Activated T-helper 2 cell treated with anti-CD3 and anti-CD28 coated beads, Interferon-gamma antibody, Interleukin-2, Interleukin-4, amounts not matched to agents 10 μg/mL and 5 μg/mL and 100 μg/mL, durations not matched to agents 14 hours and 24 hours and 36 hours (primary cell): ENCODE measurements around the gene LYPD5. TPM values are rescaled to one million over a fixed set of nuclear protein-coding genes. Genes with fewer than 3 reads are reported as not detected.
A peak's percentile ranks its signal among the peaks of the same experiment; 100 is the strongest.
"Not testable (repeated sequence)": the region's sequence is repeated elsewhere in the genome, so short reads cannot be mapped to it uniquely, and the experiment has no call there.

ENCODE experiments used
- DNase-seq: peaks from one replicate; pipeline ENCODE4 v3.0.0; 2021; ENCODE audit warnings: low spot score
- H3K27ac Mint-ChIP-seq: one replicate; pipeline ENCODE4 v1.8.0; 2021; ENCODE audit warnings: mixed read lengths
- H3K27me3 Mint-ChIP-seq: one replicate; pipeline ENCODE4 v1.8.0; 2021; ENCODE audit warnings: low read depth, mixed read lengths
- H3K36me3 Mint-ChIP-seq: one replicate; pipeline ENCODE4 v1.8.0; 2021; ENCODE audit warnings: low read depth, mixed read lengths
- H3K4me1 Mint-ChIP-seq: one replicate; pipeline ENCODE4 v1.8.0; 2021; ENCODE audit warnings: low read depth, mixed read lengths
- H3K4me3 Mint-ChIP-seq: one replicate; pipeline ENCODE4 v1.8.0; 2021; ENCODE audit warnings: low read depth, mild to moderate bottlenecking, moderate library complexity, mixed read lengths
- H3K9me3 Mint-ChIP-seq: one replicate; pipeline ENCODE4 v1.8.0; 2021; ENCODE audit warnings: mixed read lengths
- intact Hi-C: fragments of 100-400 bp; cut with micrococcal nuclease; formaldehyde crosslinking; loops from one replicate; pipeline ENCODE4 v1.15.1; 2023
- total RNA-seq: library from RNA; stranded (reverse); gene quantifications from 2 replicates; pipeline ENCODE4 v1.2.3, GENCODE V29; 2022

LYPD5 gene
- total RNA-seq, 1 donor from 2014 or later: 0.41 TPM

DNA sequence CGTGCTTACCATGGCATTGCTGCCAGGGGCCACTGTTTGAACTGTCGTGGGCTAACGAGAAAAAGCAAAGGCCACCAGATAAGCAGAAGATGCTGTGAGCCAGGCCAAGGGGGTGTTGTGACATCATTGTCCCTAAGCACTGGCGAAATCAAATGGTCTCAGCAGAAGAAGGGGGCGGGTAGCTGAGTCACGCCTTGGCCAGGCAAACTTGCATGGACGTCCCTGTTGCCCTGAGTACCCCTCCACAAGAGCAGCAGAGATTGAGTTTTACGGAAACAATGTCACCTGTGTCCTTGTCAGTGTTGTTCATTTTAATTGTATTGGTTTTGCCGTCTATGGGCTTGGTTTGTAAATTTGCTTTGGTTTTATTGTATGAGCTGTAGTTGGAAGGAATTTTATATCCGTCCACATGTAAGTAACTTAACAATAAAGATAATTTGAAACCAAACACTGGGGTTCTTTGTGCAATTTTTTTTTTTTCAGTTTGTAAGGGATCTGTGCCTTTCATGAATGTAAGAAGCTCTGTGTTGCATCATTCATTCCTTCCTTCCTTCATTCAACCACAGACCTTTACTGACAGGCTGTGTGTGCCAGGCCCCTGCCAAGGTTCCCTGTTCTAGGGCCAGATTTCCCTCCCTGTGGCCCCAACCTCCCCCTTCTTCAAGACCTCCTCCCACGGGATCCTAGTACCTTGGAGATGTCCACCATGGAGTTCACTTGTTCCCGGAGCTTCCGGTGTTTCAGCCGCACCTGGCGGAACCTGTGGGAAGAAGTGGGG is 33.8 kb downstream of the LYPD5 start:
- intact Hi-C loops: no loop called here
- H3K36me3 Mint-ChIP-seq: peaks cover 90% of the 10 kb centered on the region
- peaks cover 42% of the 10 kb centered on the region for H3K4me1 Mint-ChIP-seq
- no peak overlapping the region for H3K27ac Mint-ChIP-seq
- no peak overlapping the region for H3K4me3 Mint-ChIP-seq
- H3K27me3 Mint-ChIP-seq: no peaks in the 10 kb centered on the region
- no peaks in the 10 kb centered on the region for H3K9me3 Mint-ChIP-seq
- no peak for DNase-seq

DNA sequence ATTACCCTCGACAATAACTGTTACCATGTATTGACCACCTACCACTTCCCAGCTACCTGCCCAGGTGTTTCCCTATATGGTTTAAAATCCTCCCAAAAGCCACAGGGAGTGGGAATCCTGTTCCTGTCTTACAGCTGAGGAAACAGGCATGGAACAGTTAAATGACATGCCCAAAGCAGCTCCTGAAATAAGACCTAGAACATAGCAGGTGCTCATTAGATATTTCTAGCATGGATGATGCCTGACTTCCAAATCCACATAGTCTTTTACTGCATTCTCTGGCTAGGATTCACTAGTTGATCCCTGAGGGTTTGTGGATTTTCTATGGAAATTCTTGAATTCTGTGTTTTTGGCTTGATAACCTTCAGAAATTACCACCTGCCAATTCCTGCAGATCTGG is 34.4 kb downstream of the LYPD5 start:
- no peak for DNase-seq
- intact Hi-C loops: no loop called here
- Mint-ChIP-seq H3K27ac (peak overlapping the region; percentile 74), H3K9me3 (no peaks in the 10 kb centered on the region), H3K4me1 (peaks cover 48% of the 10 kb centered on the region), H3K4me3 (no peak overlapping the region), H3K36me3 (peaks cover 90% of the 10 kb centered on the region), H3K27me3 (no peaks in the 10 kb centered on the region)

DNA sequence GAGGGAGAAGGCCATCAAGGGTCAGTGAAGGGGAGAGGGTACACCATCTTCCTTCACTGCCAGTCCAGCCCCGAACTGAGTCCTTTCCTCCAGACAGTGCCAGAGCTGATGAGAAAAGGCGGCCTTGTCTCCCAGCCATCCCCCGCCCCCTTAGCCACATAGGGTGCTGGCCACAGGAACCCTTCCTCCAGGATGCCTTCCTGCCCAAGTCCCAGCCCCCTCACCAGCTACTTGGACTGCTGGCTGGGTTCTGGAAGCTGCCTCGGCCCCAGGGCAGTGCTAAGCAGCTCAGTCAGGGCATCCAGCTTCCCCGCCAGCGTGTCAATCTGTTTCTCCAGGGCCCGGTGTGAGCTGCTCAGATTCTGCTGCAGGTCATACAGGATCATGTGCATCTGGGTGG is 34.9 kb downstream of the LYPD5 start:
- H3K36me3 Mint-ChIP-seq: peaks cover 90% of the 10 kb centered on the region
- peaks cover 53% of the 10 kb centered on the region for H3K4me1 Mint-ChIP-seq
- intact Hi-C loops: no loop called here
- H3K9me3 Mint-ChIP-seq: no peaks in the 10 kb centered on the region
- H3K4me3 Mint-ChIP-seq: no peak overlapping the region
- no peaks in the 10 kb centered on the region for H3K27me3 Mint-ChIP-seq
- DNase-seq: no peak
- H3K27ac Mint-ChIP-seq: peak overlapping the region; percentile 74

DNA sequence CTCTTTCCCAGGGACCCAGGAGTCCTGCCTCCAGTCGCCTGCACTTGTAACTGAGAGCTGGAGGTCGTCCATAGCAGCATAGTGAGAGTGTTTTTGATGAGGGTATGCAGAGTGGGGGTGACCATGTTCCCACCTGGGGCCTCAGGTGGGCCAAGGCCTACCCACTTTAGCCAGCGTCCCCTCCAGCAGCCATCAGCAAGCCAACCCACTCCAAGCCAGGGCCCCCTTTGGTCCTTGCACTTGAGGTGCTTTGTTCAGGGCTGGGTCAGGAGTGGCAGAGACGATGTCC is 35.5 kb downstream of the LYPD5 start:
- no peaks in the 10 kb centered on the region for H3K27me3 Mint-ChIP-seq
- peak overlapping the region; percentile 59 for H3K4me3 Mint-ChIP-seq
- no peak for DNase-seq
- H3K4me1 Mint-ChIP-seq: peaks cover 57% of the 10 kb centered on the region
- intact Hi-C loops: no loop called here
- H3K27ac Mint-ChIP-seq: peak overlapping the region; percentile 74
- peaks cover 89% of the 10 kb centered on the region for H3K36me3 Mint-ChIP-seq
- H3K9me3 Mint-ChIP-seq: no peaks in the 10 kb centered on the region

DNA sequence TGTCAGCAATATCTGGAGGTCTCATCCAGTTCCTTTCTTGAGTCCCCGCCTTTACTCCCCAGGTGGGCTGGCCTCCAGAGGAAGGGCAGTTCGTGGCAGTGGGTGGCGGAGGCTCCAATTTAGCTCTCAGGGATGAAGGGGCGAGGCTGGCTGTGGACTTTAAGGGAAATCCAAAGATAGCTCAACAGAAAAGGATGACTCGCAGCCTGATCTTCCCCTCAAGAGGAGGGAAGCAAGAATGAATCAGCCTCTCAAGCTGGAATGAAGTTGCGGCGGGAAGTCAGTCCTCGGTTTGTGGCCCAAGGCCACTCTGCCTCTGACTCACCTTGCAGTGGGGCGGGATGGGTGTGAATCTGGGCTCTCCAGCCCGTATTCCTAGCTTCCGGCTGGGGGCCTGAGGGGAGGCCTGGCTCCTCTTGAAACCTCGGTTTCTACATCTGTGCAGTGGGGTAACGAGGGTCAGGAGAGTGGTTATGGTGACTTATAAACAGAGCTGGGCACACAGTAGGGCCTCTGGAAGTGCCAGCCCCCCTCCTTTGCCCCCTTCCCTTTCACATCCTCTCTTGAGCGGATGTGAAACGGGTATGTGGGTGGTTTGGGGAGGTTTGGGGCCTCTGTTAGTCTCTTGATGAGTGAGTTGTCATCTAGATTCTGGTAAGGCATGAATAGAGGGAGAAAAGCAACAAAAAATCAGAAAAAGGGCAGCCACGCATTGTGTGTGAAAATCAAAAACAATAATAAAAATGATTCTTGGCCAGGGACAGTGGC is 37.0 kb downstream of the LYPD5 start:
- intact Hi-C loops: loop anchor here (1.0 kb wide), 4 partner anchors 11 to 97 kb away; partner anchors contain the start of gene SMG9
- no peaks in the 10 kb centered on the region for H3K27me3 Mint-ChIP-seq
- H3K4me3 Mint-ChIP-seq: peak overlapping the region; percentile 19
- peak overlapping the region; percentile 74 for H3K27ac Mint-ChIP-seq
- H3K36me3 Mint-ChIP-seq: peaks cover 80% of the 10 kb centered on the region
- peak; percentile 79 for DNase-seq
- peaks cover 63% of the 10 kb centered on the region for H3K4me1 Mint-ChIP-seq
- H3K9me3 Mint-ChIP-seq: no peaks in the 10 kb centered on the region

DNA sequence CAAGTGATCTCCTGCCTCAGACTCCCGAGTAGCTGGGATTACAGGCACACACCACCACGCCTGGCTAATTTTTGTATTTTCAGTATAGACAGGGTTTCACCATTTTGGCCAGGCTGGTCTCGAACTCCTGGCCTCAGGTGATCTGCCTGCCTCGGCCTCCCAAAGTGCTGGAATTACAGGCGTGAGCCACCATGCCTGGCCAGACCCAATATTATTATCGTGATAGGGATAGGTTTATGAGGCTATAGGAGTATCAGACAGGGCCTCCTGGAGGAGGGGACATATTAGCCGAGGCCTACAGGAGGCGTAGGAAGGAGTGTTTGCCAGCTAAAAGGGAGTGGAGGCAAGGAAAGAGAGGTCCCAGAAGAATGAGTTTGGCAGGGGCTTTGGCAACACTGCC is 37.6 kb downstream of the LYPD5 start:
- Mint-ChIP-seq H3K27ac (peak overlapping the region; percentile 74), H3K4me1 (peaks cover 63% of the 10 kb centered on the region), H3K36me3 (peaks cover 74% of the 10 kb centered on the region), H3K4me3 (peak overlapping the region; percentile 19)
- intact Hi-C loops: loop anchor here (1.0 kb wide), 4 partner anchors 10 to 96 kb away; partner anchors contain the start of gene SMG9
- not testable (repeated sequence) for DNase-seq, H3K27me3 Mint-ChIP-seq, H3K9me3 Mint-ChIP-seq

DNA sequence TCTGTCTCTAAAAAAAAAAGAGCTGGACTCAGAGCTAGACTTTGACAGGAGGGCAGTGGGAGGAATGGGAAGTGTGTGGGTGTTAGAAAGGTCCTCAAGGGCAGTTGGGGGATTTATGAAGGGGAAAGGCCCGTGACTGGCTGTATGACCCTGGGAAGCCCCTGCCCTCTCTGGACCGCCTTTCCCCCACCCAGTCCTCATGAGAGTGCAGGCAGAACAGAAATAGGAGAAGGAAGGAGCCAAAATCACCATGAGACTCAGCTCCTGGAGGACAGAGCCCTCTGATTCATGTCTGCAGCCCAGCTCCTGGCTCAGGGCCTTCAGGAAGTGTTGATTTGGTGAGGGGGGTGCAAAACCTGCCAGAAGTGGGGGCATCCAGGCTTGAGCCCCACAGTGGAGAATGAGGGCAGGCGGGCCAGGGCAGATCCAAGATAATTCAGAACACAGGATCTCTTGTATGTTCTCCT is 38.7 kb downstream of the LYPD5 start:
- intact Hi-C loops: no loop called here
- H3K4me3 Mint-ChIP-seq: peak overlapping the region; percentile 34
- peaks cover 68% of the 10 kb centered on the region for H3K4me1 Mint-ChIP-seq
- H3K9me3 Mint-ChIP-seq: no peaks in the 10 kb centered on the region
- peaks cover 62% of the 10 kb centered on the region for H3K36me3 Mint-ChIP-seq
- peak overlapping the region; percentile 85 for H3K27ac Mint-ChIP-seq
- DNase-seq: no peak
- no peaks in the 10 kb centered on the region for H3K27me3 Mint-ChIP-seq

DNA sequence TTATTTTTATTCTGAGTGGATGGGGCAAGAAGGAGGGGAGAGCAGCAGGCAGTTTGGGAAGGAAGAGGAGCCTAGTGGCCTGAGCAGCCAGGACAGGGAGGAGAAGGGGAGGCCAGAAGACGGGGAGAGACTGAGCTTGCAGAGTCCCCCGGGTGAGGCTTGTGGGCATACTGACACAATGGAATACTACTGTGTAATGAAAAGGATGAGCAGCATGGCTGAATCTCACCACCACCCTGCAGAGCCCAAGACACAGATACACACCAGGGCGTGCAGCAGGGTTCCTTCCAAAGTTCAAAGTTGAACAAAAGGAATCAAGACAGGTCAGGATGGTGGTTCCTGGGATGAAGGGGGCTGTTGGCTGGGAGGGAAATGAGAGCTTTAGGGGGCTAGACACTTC is 39.4 kb downstream of the LYPD5 start:
- peak overlapping the region; percentile 85 for H3K27ac Mint-ChIP-seq
- H3K4me1 Mint-ChIP-seq: peaks cover 69% of the 10 kb centered on the region
- DNase-seq: no peak
- intact Hi-C loops: no loop called here
- no peaks in the 10 kb centered on the region for H3K9me3 Mint-ChIP-seq
- no peaks in the 10 kb centered on the region for H3K27me3 Mint-ChIP-seq
- no peak overlapping the region for H3K4me3 Mint-ChIP-seq
- H3K36me3 Mint-ChIP-seq: peaks cover 58% of the 10 kb centered on the region

DNA sequence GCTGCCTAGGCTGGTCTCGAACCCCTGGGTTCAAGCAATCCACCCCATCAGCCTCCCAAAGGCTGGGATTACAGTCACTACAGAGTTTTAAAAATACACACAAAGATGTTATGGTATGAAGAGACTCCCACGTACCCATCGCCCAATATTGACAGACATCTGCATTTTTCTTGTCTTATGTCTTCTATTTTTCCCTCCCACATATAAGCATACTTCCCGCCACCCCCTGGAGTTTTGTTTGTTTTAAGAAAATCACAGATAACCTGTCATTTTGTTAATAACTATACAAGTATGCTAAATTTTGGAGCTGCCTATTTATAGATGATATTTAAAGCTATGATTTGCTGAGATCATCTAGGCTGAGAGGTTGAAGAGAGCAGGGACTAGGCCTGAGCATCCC is 41.3 kb downstream of the LYPD5 start:
- intact Hi-C loops: no loop called here
- no peaks in the 10 kb centered on the region for H3K9me3 Mint-ChIP-seq
- H3K4me3 Mint-ChIP-seq: no peak overlapping the region
- peaks cover 52% of the 10 kb centered on the region for H3K36me3 Mint-ChIP-seq
- H3K4me1 Mint-ChIP-seq: peaks cover 69% of the 10 kb centered on the region
- no peak for DNase-seq
- H3K27ac Mint-ChIP-seq: no peak overlapping the region
- no peaks in the 10 kb centered on the region for H3K27me3 Mint-ChIP-seq

DNA sequence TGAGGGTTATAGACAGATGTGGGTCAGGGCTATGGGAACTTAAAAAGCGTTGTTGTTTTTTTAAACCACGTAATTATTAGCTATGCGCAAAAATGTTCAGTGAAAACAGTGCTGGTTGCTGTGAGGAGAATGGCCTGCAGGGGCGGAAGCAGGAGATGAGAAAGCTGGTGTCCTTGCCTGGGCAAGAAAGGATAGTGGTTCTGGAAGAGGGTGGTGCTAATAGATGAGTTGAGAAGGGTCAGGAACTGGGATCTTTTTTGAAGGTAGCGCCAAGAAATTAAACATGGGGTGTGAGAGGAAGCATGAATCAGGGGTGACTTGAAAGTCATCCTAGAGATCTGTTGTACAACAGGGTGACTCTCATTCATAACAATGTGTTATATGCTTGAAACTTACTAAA is 42.7 kb downstream of the LYPD5 start:
- peak overlapping the region; percentile 7 for H3K27ac Mint-ChIP-seq
- H3K4me3 Mint-ChIP-seq: no peak overlapping the region

DNA sequence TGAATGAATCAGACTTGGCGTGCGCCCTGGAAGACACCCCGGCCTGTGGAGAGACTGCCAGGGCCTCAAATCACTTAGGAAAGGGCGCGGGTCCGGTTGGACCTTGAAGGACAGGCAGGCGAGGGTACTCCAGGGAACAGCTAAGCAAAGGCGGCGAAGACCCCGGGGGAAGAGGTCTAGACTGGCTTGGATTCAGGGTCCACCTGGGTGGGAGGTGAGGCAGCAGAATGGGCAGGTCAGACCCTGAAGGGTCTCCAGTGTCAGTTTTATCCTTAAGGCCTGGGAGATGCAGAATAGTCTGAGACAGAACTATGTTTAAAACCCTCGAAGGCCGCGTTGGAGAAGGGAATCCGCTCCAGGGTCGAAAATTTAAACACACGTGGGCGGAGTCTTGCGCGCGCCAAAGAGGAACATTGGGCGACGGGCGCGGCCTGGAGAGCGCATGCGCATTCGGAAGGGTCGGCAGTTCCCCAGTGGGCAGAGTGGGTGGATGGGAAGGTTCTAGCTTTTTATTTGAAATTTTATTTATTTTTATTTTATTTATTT is 46.9 kb downstream of the LYPD5 start:
- H3K4me3 Mint-ChIP-seq: peak overlapping the region; percentile 96
- H3K27me3 Mint-ChIP-seq: no peaks in the 10 kb centered on the region
- peak overlapping the region; percentile 100 for H3K27ac Mint-ChIP-seq
- peaks cover 48% of the 10 kb centered on the region for H3K4me1 Mint-ChIP-seq
- peak; percentile 80 for DNase-seq
- no peaks in the 10 kb centered on the region for H3K9me3 Mint-ChIP-seq
- H3K36me3 Mint-ChIP-seq: peaks cover 50% of the 10 kb centered on the region
- intact Hi-C loops: no loop called here

More for the DNA sequence above, 42.7 kb downstream of the LYPD5 start:
- H3K27me3 Mint-ChIP-seq: no peaks in the 10 kb centered on the region
- H3K36me3 Mint-ChIP-seq: peaks cover 52% of the 10 kb centered on the region
- H3K4me1 Mint-ChIP-seq: peaks cover 60% of the 10 kb centered on the region
- intact Hi-C loops: no loop called here
- DNase-seq: no peak
- no peaks in the 10 kb centered on the region for H3K9me3 Mint-ChIP-seq

DNA sequence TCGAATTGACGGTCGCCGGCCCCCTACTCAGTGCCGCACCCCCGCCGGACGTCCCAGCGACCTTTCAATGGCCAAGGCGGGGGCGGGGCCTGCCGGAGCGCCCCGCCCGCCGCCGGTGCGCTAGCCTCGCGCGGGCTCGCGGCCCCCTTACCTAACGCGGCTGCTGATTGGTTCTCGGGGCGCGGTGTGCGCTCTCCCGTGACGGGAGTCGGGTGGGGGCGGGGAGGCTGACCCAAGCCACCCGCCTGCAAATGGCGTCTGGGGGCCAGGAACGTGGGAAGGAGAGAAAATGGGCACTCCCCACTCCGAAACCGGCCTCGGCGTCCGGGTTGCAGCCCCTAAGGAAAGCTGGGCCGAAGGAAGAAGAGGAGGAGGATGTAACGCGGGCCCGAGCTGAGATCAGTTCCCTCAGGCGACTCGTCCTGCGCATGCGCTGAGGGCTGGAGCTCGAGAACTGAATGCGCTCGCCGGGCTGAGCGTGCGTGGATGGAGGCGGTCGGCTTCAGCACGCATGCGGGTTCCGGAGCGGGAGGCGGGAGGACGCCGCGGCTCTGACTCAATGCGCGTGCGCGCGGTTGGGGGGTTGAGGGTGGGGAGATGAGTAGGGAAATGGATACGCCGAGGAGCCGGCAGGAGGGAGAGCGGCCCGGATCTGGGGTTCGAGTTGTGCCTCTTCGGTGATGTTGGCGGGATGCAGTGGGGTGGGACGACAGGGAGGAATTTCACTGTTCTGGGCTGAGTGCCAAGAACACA is 47.6 kb downstream of the LYPD5 start, which contains the start of gene SMG9:
Gene SMG9 (minus strand): TSS at position 460 of the 753 bp plus-strand sequence. CDS start 4,221 bp downstream, outside the sequence.
- intact Hi-C loops: loop anchor here (1.0 to 5.0 kb wide), 5 partner anchors 11 to 291 kb away; no protein-coding TSS in a partner anchor
- H3K4me3 Mint-ChIP-seq: peak within 1 kb of the TSS; percentile 96
- H3K4me1 Mint-ChIP-seq: peaks cover 50% of the 10 kb centered on the region
- peak; percentile 99 for DNase-seq
- no peaks in the 10 kb centered on the region for H3K9me3 Mint-ChIP-seq
- peak within 1 kb of the TSS; percentile 100 for H3K27ac Mint-ChIP-seq
- peaks cover 55% of the 10 kb centered on the region for H3K36me3 Mint-ChIP-seq
- no peaks in the 10 kb centered on the region for H3K27me3 Mint-ChIP-seq
